HCT116 (cell line): Measurements from ENCODE around the gene KNOP1. TPM values are rescaled to one million over a fixed set of nuclear protein-coding genes. Genes with fewer than 3 reads are reported as not detected.

Source experiments
- ATAC-seq: fragments of 200-7000 bp; cut with Tn5 transposase; 2 replicates; pipeline ENCODE4 v1.9.1; 2020; ENCODE audit warnings: mild to moderate bottlenecking, moderate library complexity
- BruUV-seq: library from RNA; stranded (reverse); fragments of 400-500 nt; replicated peaks from 2 replicates; lab custom pipeline; 2021; lab: Mats Ljungman, UMichigan
- CTCF ChIA-PET: fragments of 300-600 bp; sonication (Branson Sonifier 250); formaldehyde crosslinking; loops from one replicate; lab custom pipeline; 2021; ENCODE audit warnings: antibody characterized with exemption; lab: Charles Lee
- POLR2A ChIA-PET: fragments of 300-600, 350-600 bp; sonication (Branson Sonifier 250); formaldehyde crosslinking; loops from one replicate; lab custom pipeline; 2021; ENCODE audit warnings: antibody characterized with exemption; lab: Charles Lee
- RAD21 ChIA-PET, 2 experiments: fragments of 300-600 bp; sonication (Branson Sonifier 250); formaldehyde crosslinking; loops; one replicate each; lab custom pipeline; 2023; ENCODE audit warnings: low total read pairs in 2 of 2; ENCODE audit not compliant: uncharacterized antibody in 2 of 2, unreplicated experiment in 2 of 2, low non-redundant PET in 1 of 2; lab: Charles Lee
- DNase-seq: peaks from one replicate; pipeline ENCODE4 v3.0.0-alpha.2; 2010; ENCODE audit warnings: low read depth, low spot score
- H2AFZ ChIP-seq: fragments of 200-600 bp; shearing (Covaris generic), sonication (generic); 2 replicates; pipeline ENCODE4 v1.6.1; 2017; ENCODE audit warnings: low read depth, mixed run types, mixed read lengths, antibody characterized with exemption, low read length; ENCODE audit not compliant: poor library complexity, severe bottlenecking
- H3K27ac ChIP-seq: 2 replicates; pipeline ENCODE4 v1.5.1; 2012; ENCODE audit warnings: low read depth, low read length
- H3K27me3 ChIP-seq: fragments of 200-600 bp; sonication (generic); 2 replicates; pipeline ENCODE4 v1.6.1; 2016; ENCODE audit warnings: mixed run types, low read length, mixed read lengths; ENCODE audit not compliant: insufficient read depth
- H3K36me3 ChIP-seq, 2 experiments: fragments of 200-500 bp in 1 of 2; fragments of 200-600 bp in 1 of 2; sonication (Bioruptor generic) in 1 of 2; sonication (generic) in 1 of 2; 2 replicates each; pipeline versions ENCODE4 v1.5.1 to v1.6.1; 2014 to 2016; ENCODE audit warnings: low read length in 2 of 2, inconsistent platforms in 1 of 2, mixed read lengths in 1 of 2, mixed run types in 1 of 2; ENCODE audit not compliant: insufficient read depth in 2 of 2, control insufficient read depth in 1 of 2
- H3K4me1 ChIP-seq, 2 experiments: fragments of 200-600 bp in 1 of 2; sonication (generic) in 1 of 2; 2 replicates each; pipeline versions ENCODE4 v1.5.1 to v1.6.1; 2012 to 2017; ENCODE audit warnings: low read length in 2 of 2, inconsistent platforms in 1 of 2, mild to moderate bottlenecking in 1 of 2, mixed read lengths in 1 of 2, mixed run types in 1 of 2, moderate library complexity in 1 of 2; ENCODE audit not compliant: insufficient read depth in 2 of 2, control insufficient read depth in 1 of 2
- H3K4me2 ChIP-seq: fragments of 200-600 bp; sonication (generic); 2 replicates; pipeline ENCODE4 v1.6.1; 2017; ENCODE audit warnings: mixed run types, low read length, mixed read lengths
- H3K4me3 ChIP-seq, 2 experiments: fragments of 200-600 bp in 1 of 2; sonication (generic) in 1 of 2; replicated peaks in 1 of 2; 2 replicates each; pipeline ENCODE4 v1.5.1; 2011 to 2016; ENCODE audit warnings: low read length in 2 of 2, control low read depth in 1 of 2, low read depth in 1 of 2, mild to moderate bottlenecking in 1 of 2, mixed read lengths in 1 of 2, mixed run types in 1 of 2
- H3K79me2 ChIP-seq: fragments of 200-600 bp; sonication (generic); 2 replicates; pipeline ENCODE4 v1.6.1; 2017; ENCODE audit warnings: mild to moderate bottlenecking, mixed run types, low read length, moderate library complexity, mixed read lengths; ENCODE audit not compliant: insufficient read depth
- H3K9ac ChIP-seq: fragments of 200-600 bp; sonication (generic); 2 replicates; pipeline ENCODE4 v1.6.1; 2016; ENCODE audit warnings: low read length, mixed read lengths
- H3K9me2 ChIP-seq: fragments of 200-600 bp; sonication (generic), shearing (Covaris generic); 2 replicates; pipeline ENCODE4 v1.6.1; 2017; ENCODE audit warnings: mixed run types, mild to moderate bottlenecking, moderate library complexity; ENCODE audit not compliant: insufficient read depth
- H3K9me3 ChIP-seq, 2 experiments: fragments of 200-500 bp in 1 of 2; fragments of 200-600 bp in 1 of 2; sonication (Bioruptor generic) in 1 of 2; sonication (generic) in 1 of 2; 2 replicates each; pipeline ENCODE4 v1.6.1; 2014 to 2017; ENCODE audit warnings: low read length in 2 of 2, mixed read lengths in 2 of 2, inconsistent platforms in 1 of 2, low read depth in 1 of 2, mild to moderate bottlenecking in 1 of 2, mixed run types in 1 of 2, moderate library complexity in 1 of 2; ENCODE audit not compliant: control insufficient read depth in 1 of 2, insufficient read depth in 1 of 2
- H4K20me1 ChIP-seq: fragments of 200-600 bp; sonication (generic), shearing (Covaris generic); 2 replicates; pipeline ENCODE4 v1.6.1; 2017; ENCODE audit warnings: mixed run types, mild to moderate bottlenecking, moderate library complexity; ENCODE audit not compliant: insufficient read depth
- EGR1 ChIP-seq: IDR thresholded peaks from 2 replicates; pipeline ENCODE4 v1.6.1; 2012; ENCODE audit warnings: low read depth
- EZH2phosphoT487 ChIP-seq: fragments of 200-600 bp; IDR thresholded peaks from 2 replicates; pipeline ENCODE4 v1.6.1; 2018; ENCODE audit warnings: antibody characterized with exemption, borderline replicate concordance
- FOSL1 ChIP-seq: IDR thresholded peaks from 2 replicates; pipeline ENCODE4 v1.6.1; 2012; ENCODE audit warnings: low read depth
- POLR2A ChIP-seq: IDR thresholded peaks from 2 replicates; pipeline ENCODE4 v1.7.0; 2011; ENCODE audit warnings: borderline replicate concordance; ENCODE audit not compliant: insufficient read depth, insufficient read length; ENCODE audit errors: extremely low read depth
- POLR2AphosphoS5 ChIP-seq: IDR thresholded peaks from 2 replicates; pipeline ENCODE4 v1.6.1; 2011; ENCODE audit warnings: mild to moderate bottlenecking, low read depth, low read length, moderate library complexity
- SRF ChIP-seq: IDR thresholded peaks from 2 replicates; pipeline ENCODE4 v1.6.1; 2012; ENCODE audit warnings: low read depth
- YY1 ChIP-seq: IDR thresholded peaks from 2 replicates; pipeline ENCODE4 v1.6.1; 2011; ENCODE audit warnings: low read length, low read depth, moderate library complexity, mild to moderate bottlenecking; ENCODE audit not compliant: insufficient replicate concordance; ENCODE audit errors: extremely low read depth
- intact Hi-C: fragments of 100-400 bp; cut with micrococcal nuclease; formaldehyde crosslinking; loops from 2 replicates; pipeline ENCODE4 v1.10.0; 2022
- total RNA-seq: library from RNA; stranded (reverse); gene quantifications from one replicate; pipeline ENCODE4 v1.2.1, GENCODE V29; 2021; ENCODE audit not compliant: unreplicated experiment
- TF ChIP-seq, protein P1 (sequence below): IDR thresholded peaks from 2 replicates; pipeline ENCODE4 v1.6.1; 2011; ENCODE audit warnings: mild to moderate bottlenecking, low read length, moderate library complexity; ENCODE audit not compliant: insufficient replicate concordance; ENCODE audit errors: extremely low read depth
- TF ChIP-seq, protein P2 (sequence below): IDR thresholded peaks from 2 replicates; pipeline ENCODE4 v1.6.1; 2012
- TF ChIP-seq, protein P3 (sequence below): IDR thresholded peaks from 2 replicates; pipeline ENCODE4 v1.6.1; 2012

KNOP1 gene
- total RNA-seq, 1 experiment from 2014 or later = 34.6 TPM

DNA sequence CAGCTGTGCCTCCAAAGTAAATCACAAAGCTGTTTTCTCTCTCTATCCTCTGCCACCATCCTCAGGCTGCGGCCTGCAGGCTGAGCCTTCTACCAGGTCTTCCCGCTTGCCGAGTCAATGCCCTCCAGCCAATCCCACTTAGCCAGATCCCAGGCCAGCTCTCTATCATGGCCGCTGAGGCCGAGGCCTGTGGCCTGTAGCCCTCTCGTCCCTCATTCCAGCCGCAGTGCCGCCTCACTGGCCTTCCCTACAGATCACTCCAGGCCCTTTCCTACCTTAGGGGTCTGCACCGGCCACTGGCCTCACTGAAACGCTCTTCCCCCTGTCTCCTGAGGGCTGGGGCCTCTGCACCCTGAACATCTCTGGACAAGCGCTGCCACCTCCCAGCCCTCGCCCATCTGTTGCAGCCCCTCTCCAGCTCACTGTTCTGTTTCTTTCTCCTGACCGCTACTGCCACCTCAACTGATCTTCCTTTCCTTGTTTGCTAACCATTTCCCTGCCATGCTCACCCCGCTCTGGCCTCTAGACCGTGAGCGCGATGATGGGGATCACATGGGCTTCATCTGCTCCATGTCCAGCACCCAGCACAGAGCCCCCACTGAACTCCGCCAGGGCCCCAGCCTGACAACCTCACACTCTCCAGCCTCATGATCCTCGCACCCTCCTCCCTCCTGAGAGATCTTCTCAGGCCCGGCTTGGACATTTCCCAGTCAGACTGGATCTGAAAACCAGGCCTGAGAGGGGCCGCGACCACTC is 8.5 kb downstream of the KNOP1 start:
- Histone ChIP-seq H2AFZ (no peak overlapping the region), H3K9me3 (no peaks in the 10 kb centered on the region), H3K4me1 (peaks cover 4 to 14% of the 10 kb centered on the region in 2 experiments; a peak in 3 of 4 replicates), H3K4me2 (no peak overlapping the region), H3K27me3 (no peaks in the 10 kb centered on the region), H3K36me3 (peaks cover 38 to 61% of the 10 kb centered on the region in 2 experiments), H3K9me2 (no peaks in the 10 kb centered on the region), H3K27ac (no peak overlapping the region), H4K20me1 (no peaks in the 10 kb centered on the region), H3K9ac (no peak overlapping the region), H3K4me3 (no peak overlapping the region), H3K79me2 (peaks cover 68% of the 10 kb centered on the region)
- TF ChIP-seq EZH2phosphoT487 (no peak), EGR1 (no peak), YY1 (no peak), POLR2A (no peak), POLR2AphosphoS5 (no peak), SRF (no peak), FOSL1 (no peak)
- TF ChIP-seq, protein P1, sequence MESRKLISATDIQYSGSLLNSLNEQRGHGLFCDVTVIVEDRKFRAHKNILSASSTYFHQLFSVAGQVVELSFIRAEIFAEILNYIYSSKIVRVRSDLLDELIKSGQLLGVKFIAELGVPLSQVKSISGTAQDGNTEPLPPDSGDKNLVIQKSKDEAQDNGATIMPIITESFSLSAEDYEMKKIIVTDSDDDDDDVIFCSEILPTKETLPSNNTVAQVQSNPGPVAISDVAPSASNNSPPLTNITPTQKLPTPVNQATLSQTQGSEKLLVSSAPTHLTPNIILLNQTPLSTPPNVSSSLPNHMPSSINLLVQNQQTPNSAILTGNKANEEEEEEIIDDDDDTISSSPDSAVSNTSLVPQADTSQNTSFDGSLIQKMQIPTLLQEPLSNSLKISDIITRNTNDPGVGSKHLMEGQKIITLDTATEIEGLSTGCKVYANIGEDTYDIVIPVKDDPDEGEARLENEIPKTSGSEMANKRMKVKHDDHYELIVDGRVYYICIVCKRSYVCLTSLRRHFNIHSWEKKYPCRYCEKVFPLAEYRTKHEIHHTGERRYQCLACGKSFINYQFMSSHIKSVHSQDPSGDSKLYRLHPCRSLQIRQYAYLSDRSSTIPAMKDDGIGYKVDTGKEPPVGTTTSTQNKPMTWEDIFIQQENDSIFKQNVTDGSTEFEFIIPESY = no peak
- TF ChIP-seq, protein P2, sequence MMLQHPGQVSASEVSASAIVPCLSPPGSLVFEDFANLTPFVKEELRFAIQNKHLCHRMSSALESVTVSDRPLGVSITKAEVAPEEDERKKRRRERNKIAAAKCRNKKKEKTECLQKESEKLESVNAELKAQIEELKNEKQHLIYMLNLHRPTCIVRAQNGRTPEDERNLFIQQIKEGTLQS = no peak
- TF ChIP-seq, protein P3, sequence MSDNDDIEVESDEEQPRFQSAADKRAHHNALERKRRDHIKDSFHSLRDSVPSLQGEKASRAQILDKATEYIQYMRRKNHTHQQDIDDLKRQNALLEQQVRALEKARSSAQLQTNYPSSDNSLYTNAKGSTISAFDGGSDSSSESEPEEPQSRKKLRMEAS = no peak
- no TSS peak for BruUV-seq
- POLR2A ChIA-PET = no interaction called here
- RAD21 ChIA-PET = no interaction called here
- ATAC-seq = no peak
- DNase-seq = no peak
- CTCF ChIA-PET = no interaction called here
- intact Hi-C loops = no loop called here
